GM21576 (cell line): ENCODE measurements around the gene ASB6.

Experiments
- ATAC-seq: cut with Tn5 transposase; IDR thresholded peaks from one replicate; pipeline ENCODE4 v1.9.1; 2021; ENCODE audit warnings: mild to moderate bottlenecking, moderate library complexity; ENCODE audit not compliant: unreplicated experiment

ASB6 gene

GRCh38 chr9:129641750-129642585 is at the start of gene ASB6:
Gene ASB6 (minus strand): TSS chr9:129642151. CDS start chr9:129641999, 152 bp downstream.
- ATAC-seq: peak; percentile 77

GRCh38 chr9:129688285-129689043 is 46.5 kb upstream of the ASB6 start:
- no peak for ATAC-seq

- ATAC-seq: no peak
These were observed 45.4 kb upstream of the ASB6 start for GRCh38 chr9:129687391-129687790.

- no peak for ATAC-seq
These were observed 44.8 kb upstream of the ASB6 start for GRCh38 chr9:129686736-129687135.

GRCh38 chr9:129685933-129686259 is 43.9 kb upstream of the ASB6 start:
- no peak for ATAC-seq

- ATAC-seq: no peak
These were observed 43.4 kb upstream of the ASB6 start for GRCh38 chr9:129685220-129685932.

GRCh38 chr9:129682381-129682780 is 40.4 kb upstream of the ASB6 start:
- ATAC-seq: no peak

GRCh38 chr9:129681924-129682323 is 40.0 kb upstream of the ASB6 start:
- ATAC-seq: no peak

- no peak for ATAC-seq
These were observed 37.6 kb upstream of the ASB6 start for GRCh38 chr9:129679537-129679936.

- ATAC-seq: no peak
These were observed 36.9 kb upstream of the ASB6 start for GRCh38 chr9:129678844-129679243.

GRCh38 chr9:129677456-129677855 is 35.5 kb upstream of the ASB6 start:
- no peak for ATAC-seq

GRCh38 chr9:129676975-129677374 is 35.0 kb upstream of the ASB6 start:
- no peak for ATAC-seq

GRCh38 chr9:129676287-129676686 is 34.3 kb upstream of the ASB6 start:
- ATAC-seq: no peak

GRCh38 chr9:129675620-129676019 is 33.7 kb upstream of the ASB6 start:
- ATAC-seq: no peak

- ATAC-seq: no peak
These were observed 32.3 kb upstream of the ASB6 start for GRCh38 chr9:129674229-129674628.

GRCh38 chr9:129673602-129674001 is 31.7 kb upstream of the ASB6 start:
- no peak for ATAC-seq

- ATAC-seq: no peak
These were observed 30.8 kb upstream of the ASB6 start for GRCh38 chr9:129672702-129673101.

- no peak for ATAC-seq
These were observed 29.6 kb upstream of the ASB6 start for GRCh38 chr9:129671519-129671918.

GRCh38 chr9:129671065-129671464 is 29.1 kb upstream of the ASB6 start:
- ATAC-seq: no peak

GRCh38 chr9:129669946-129670345 is 28.0 kb upstream of the ASB6 start:
- ATAC-seq: no peak

GRCh38 chr9:129669141-129669718 is 27.3 kb upstream of the ASB6 start:
- ATAC-seq: no peak
